B cell (primary cell): ENCODE results near the gene USH2A. TPM values are rescaled to one million over a fixed set of nuclear protein-coding genes. Genes with fewer than 3 reads are reported as not detected.

Source experiments
- ATAC-seq: fragments of 200-7000 bp; cut with Tn5 transposase; one replicate; pipeline ENCODE4 v1.10.0; 2021; ENCODE audit warnings: low read depth, mild to moderate bottlenecking, moderate number of reproducible peaks, moderate library complexity
- CTCF ChIA-PET: fragments of 350-600 bp; sonication (Branson Sonifier 250); formaldehyde crosslinking; loops from one replicate; lab custom pipeline; 2021; ENCODE audit warnings: antibody characterized with exemption, inconsistent platforms; lab: Charles Lee
- POLR2A ChIA-PET: fragments of 350-600 bp; sonication (Branson Sonifier 250); formaldehyde crosslinking; loops from one replicate; lab custom pipeline; 2021; ENCODE audit warnings: antibody characterized with exemption; lab: Charles Lee
- DNase-seq: peaks from one replicate; pipeline ENCODE4 v3.0.0; 2013
- H2AFZ ChIP-seq: 2 replicates; pipeline ENCODE4 v1.6.1; 2012; ENCODE audit warnings: mild to moderate bottlenecking, low read depth, low read length; ENCODE audit not compliant: insufficient read depth, poor library complexity, severe bottlenecking
- H3K27ac ChIP-seq, 2 donors: 1 replicate in 1 of 2; 2 replicates in 1 of 2; pipeline ENCODE4 v1.5.1; 2012 to 2013; ENCODE audit warnings: low read length in 2 of 2, mild to moderate bottlenecking in 2 of 2, moderate library complexity in 1 of 2
- H3K27me3 ChIP-seq, 4 experiments: fragments of 200-600 bp in 1 of 4; sonication (generic) in 1 of 4; replicated peaks in 1 of 4; 1 replicate in 2 of 4; 2 replicates in 2 of 4; pipeline versions ENCODE4 v1.6.1 to v1.7.0; 2013 to 2016; ENCODE audit warnings: low read length in 3 of 4, mild to moderate bottlenecking in 2 of 4, mixed read lengths in 1 of 4, moderate library complexity in 1 of 4; ENCODE audit not compliant: insufficient read depth in 4 of 4, control insufficient read depth in 3 of 4; ENCODE audit errors: control extremely low read depth in 1 of 4
- H3K36me3 ChIP-seq, 2 experiments: replicated peaks in 1 of 2; 1 replicate in 1 of 2; 2 replicates in 1 of 2; pipeline versions ENCODE4 v1.6.1 to v1.7.1; 2013; ENCODE audit warnings: low read length in 1 of 2; ENCODE audit not compliant: insufficient read depth in 2 of 2, control insufficient read depth in 1 of 2; ENCODE audit errors: control extremely low read depth in 1 of 2, extremely low read depth in 1 of 2
- H3K4me1 ChIP-seq, 2 donors: fragments of 200-600 bp in 1 of 2; sonication (generic) in 1 of 2; 1 replicate in 1 of 2; 2 replicates in 1 of 2; pipeline versions ENCODE4 v1.5.1 to v1.6.1; 2013 to 2017; ENCODE audit warnings: low read length in 2 of 2; ENCODE audit not compliant: control insufficient read depth in 2 of 2, insufficient read depth in 2 of 2
- H3K4me2 ChIP-seq: replicated peaks from 2 replicates; pipeline ENCODE3; 2012; ENCODE audit warnings: mild to moderate bottlenecking, low read depth, low read length; ENCODE audit not compliant: poor library complexity, severe bottlenecking
- H3K4me3 ChIP-seq, 5 experiments: fragments of 200-600 bp in 1 of 5; sonication (generic) in 1 of 5; 1 replicate in 3 of 5; 2 replicates in 2 of 5; pipeline versions ENCODE4 v1.5.1 to v1.7.0; 2011 to 2016; ENCODE audit warnings: low read length in 4 of 5, mild to moderate bottlenecking in 4 of 5, low read depth in 2 of 5, control low read depth in 1 of 5, moderate library complexity in 1 of 5; ENCODE audit not compliant: insufficient read depth in 1 of 5; ENCODE audit errors: control extremely low read depth in 1 of 5, extremely low read depth in 1 of 5
- H3K79me2 ChIP-seq: fragments of 200-600 bp; sonication (generic); one replicate; pipeline ENCODE4 v1.6.0; 2016; ENCODE audit warnings: low read length; ENCODE audit not compliant: control insufficient read depth, insufficient read depth
- H3K9ac ChIP-seq: fragments of 200-600 bp; sonication (generic); 2 replicates; pipeline ENCODE4 v1.6.1; 2017; ENCODE audit warnings: mild to moderate bottlenecking, low read length, moderate library complexity
- H3K9me3 ChIP-seq, 3 donors: one replicate each; pipeline versions ENCODE4 v1.6.1 to v1.7.1; 2013; ENCODE audit warnings: low read length in 2 of 3; ENCODE audit not compliant: control insufficient read depth in 2 of 3, insufficient read depth in 1 of 3; ENCODE audit errors: control extremely low read depth in 1 of 3
- H4K20me1 ChIP-seq: 2 replicates; pipeline ENCODE4 v1.6.0; 2012; ENCODE audit warnings: mild to moderate bottlenecking, low read length; ENCODE audit not compliant: insufficient read depth, control insufficient read depth, poor library complexity, severe bottlenecking
- H3K27ac Mint-ChIP-seq: one replicate; pipeline ENCODE4 v1.8.0; 2021; ENCODE audit warnings: mixed read lengths
- H3K27me3 Mint-ChIP-seq: one replicate; pipeline ENCODE4 v1.8.0; 2021; ENCODE audit warnings: mixed read lengths
- H3K4me1 Mint-ChIP-seq: one replicate; pipeline ENCODE4 v1.8.0; 2021; ENCODE audit warnings: mixed read lengths
- H3K4me3 Mint-ChIP-seq: one replicate; pipeline ENCODE4 v1.8.0; 2021; ENCODE audit warnings: mixed read lengths
- H3K9me3 Mint-ChIP-seq: one replicate; pipeline ENCODE4 v1.8.0; 2022; ENCODE audit warnings: mixed read lengths; ENCODE audit not compliant: insufficient read depth
- EZH2 ChIP-seq: IDR thresholded peaks from 2 replicates; pipeline ENCODE4 v1.6.1; 2012; ENCODE audit warnings: borderline replicate concordance, low read depth, mild to moderate bottlenecking, moderate library complexity, low read length; ENCODE audit not compliant: insufficient read depth, poor library complexity, severe bottlenecking
- whole genome bisulfite sequencing: methylation state at CpG from one replicate; pipeline ENCODE4 v1.1.5; 2013; ENCODE audit warnings: missing lambda C conversion rate; ENCODE audit not compliant: insufficient coverage; 5-methylcytosine and 5-hydroxymethylcytosine counted together
- intact Hi-C: fragments of 100-400 bp; cut with micrococcal nuclease; formaldehyde crosslinking; loops from one replicate; pipeline ENCODE4 v1.10.0; 2022
- polyA plus RNA-seq: library from polyadenylated mRNA; depleted of rRNA; stranded (reverse); fragments of >200 nt; gene quantifications from 2 replicates; pipeline ENCODE4 v1.2.3, GENCODE V29; 2012
- total RNA-seq, 2 donors: library from RNA; stranded (reverse); fragments of 120-200 nt in 1 of 2; gene quantifications; 1 replicate in 1 of 2; 2 replicates in 1 of 2; pipeline versions ENCODE4 v1.2.3 to v1.2.4, GENCODE V29; 2013 to 2022
- TF ChIP-seq, protein P1 (sequence below): fragments of 200-600 bp; IDR thresholded peaks from one replicate; pipeline ENCODE4 v1.8.0; 2022; ENCODE audit warnings: antibody characterized with exemption, mild to moderate bottlenecking

Gene USH2A
- total and polyA plus RNA-seq, 2 donors (not counting 1 experiment from before 2014, with no cell fraction given), result 0.01 TPM; not detected in 1

DNA sequence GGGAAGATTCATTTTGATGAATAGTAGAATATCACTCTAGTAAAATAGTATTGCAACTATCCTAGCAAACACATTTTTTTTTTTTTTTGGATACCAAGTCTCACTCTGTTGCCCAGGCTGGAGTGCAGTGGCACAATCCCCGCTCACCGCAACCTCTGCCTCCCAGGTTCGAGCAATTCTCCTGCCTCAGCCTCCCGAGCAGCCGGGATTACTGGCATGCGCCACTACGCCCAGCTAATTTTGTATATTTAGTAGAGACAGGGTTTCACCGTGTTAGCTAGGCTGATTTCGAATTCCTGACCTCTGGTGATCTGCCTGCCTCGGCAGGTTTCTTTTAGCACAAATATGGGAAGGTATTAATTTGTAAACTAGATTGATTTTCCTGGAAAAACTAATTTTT is 822.4 kb downstream of the USH2A start:
- intact Hi-C loops, result no loop called here
- TF ChIP-seq, protein P1, sequence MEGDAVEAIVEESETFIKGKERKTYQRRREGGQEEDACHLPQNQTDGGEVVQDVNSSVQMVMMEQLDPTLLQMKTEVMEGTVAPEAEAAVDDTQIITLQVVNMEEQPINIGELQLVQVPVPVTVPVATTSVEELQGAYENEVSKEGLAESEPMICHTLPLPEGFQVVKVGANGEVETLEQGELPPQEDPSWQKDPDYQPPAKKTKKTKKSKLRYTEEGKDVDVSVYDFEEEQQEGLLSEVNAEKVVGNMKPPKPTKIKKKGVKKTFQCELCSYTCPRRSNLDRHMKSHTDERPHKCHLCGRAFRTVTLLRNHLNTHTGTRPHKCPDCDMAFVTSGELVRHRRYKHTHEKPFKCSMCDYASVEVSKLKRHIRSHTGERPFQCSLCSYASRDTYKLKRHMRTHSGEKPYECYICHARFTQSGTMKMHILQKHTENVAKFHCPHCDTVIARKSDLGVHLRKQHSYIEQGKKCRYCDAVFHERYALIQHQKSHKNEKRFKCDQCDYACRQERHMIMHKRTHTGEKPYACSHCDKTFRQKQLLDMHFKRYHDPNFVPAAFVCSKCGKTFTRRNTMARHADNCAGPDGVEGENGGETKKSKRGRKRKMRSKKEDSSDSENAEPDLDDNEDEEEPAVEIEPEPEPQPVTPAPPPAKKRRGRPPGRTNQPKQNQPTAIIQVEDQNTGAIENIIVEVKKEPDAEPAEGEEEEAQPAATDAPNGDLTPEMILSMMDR, result no peak
- TF ChIP-seq EZH2, result no peak
- no peaks in the 10 kb centered on the region for H3K9me3 ChIP-seq
- H3K27me3 Mint-ChIP-seq, result no peaks in the 10 kb centered on the region
- H3K27ac Mint-ChIP-seq, result no peak overlapping the region
- ATAC-seq (no peak), DNase-seq (no peak)
- no peak overlapping the region for H3K9ac ChIP-seq
- peaks cover 0 to 1% of the 10 kb centered on the region in 2 experiments for H3K36me3 ChIP-seq
- POLR2A ChIA-PET, result no interaction called here
- H4K20me1 ChIP-seq, result no peaks in the 10 kb centered on the region
- no peak overlapping the region for H3K4me3 ChIP-seq
- H3K9me3 Mint-ChIP-seq, result no peaks in the 10 kb centered on the region
- H3K4me2 ChIP-seq, result no peak overlapping the region
- no peak overlapping the region for H2AFZ ChIP-seq
- H3K4me3 Mint-ChIP-seq, result no peak overlapping the region
- H3K4me1 ChIP-seq, result no peaks in the 10 kb centered on the region
- 98% methylated on average over 7 of the region's 10 CpGs for WGBS
- H3K4me1 Mint-ChIP-seq, result no peaks in the 10 kb centered on the region
- H3K27ac ChIP-seq, result no peak overlapping the region
- H3K27me3 ChIP-seq, result no peaks in the 10 kb centered on the region
- CTCF ChIA-PET, result no interaction called here
- no peaks in the 10 kb centered on the region for H3K79me2 ChIP-seq

DNA sequence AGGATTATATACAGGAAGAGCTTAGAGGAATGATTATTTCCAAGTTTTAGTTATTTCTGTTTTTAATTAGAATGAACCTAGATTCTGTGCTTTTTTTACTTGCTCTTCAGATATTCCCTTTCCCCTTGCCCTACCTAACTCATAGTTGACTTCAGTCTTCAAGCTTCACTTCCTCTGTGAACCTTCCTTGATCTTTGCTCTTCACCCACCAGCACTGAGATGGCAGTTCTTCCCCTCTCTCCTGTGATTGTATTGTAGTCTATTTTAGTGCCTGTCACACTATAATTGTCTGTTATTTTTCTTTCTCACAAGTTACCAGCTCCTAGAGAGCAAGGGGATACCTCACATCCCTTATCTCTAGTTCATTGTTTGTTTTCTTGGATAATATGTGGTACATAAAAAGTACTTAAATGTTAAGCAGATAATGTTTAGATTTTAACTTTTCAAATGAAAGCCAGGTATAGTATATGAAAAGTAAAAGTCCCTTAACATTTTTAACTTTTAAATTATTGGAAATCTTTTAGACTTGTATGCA is 822.9 kb downstream of the USH2A start:
- no peaks in the 10 kb centered on the region for H3K4me1 ChIP-seq
- no peak overlapping the region for H3K4me3 Mint-ChIP-seq
- H3K27me3 Mint-ChIP-seq, result no peaks in the 10 kb centered on the region

More for the DNA sequence above, 822.9 kb downstream of the USH2A start:
- Histone ChIP-seq H3K9ac (no peak overlapping the region), H2AFZ (no peak overlapping the region), H3K9me3 (no peaks in the 10 kb centered on the region), H3K4me3 (no peak overlapping the region), H3K36me3 (peaks cover 0 to 1% of the 10 kb centered on the region in 2 experiments), H4K20me1 (no peaks in the 10 kb centered on the region), H3K4me2 (no peak overlapping the region), H3K27ac (no peak overlapping the region), H3K79me2 (no peaks in the 10 kb centered on the region), H3K27me3 (no peaks in the 10 kb centered on the region)
- H3K27ac Mint-ChIP-seq, result no peak overlapping the region
- no peaks in the 10 kb centered on the region for H3K9me3 Mint-ChIP-seq
- intact Hi-C loops, result no loop called here
- POLR2A ChIA-PET, result no interaction called here
- ATAC-seq, result no peak
- no peaks in the 10 kb centered on the region for H3K4me1 Mint-ChIP-seq
- no peak for DNase-seq
- TF ChIP-seq EZH2, result no peak
- TF ChIP-seq, protein P1, result no peak
- CTCF ChIA-PET, result no interaction called here
